ENCODE data around the gene CAV1. TPM values are rescaled to one million over a fixed set of nuclear protein-coding genes. Genes with fewer than 3 reads are reported as not detected.

Gene CAV1
- total RNA-seq, 1 experiment from 2014 or later, result 20.2 TPM

DNA sequence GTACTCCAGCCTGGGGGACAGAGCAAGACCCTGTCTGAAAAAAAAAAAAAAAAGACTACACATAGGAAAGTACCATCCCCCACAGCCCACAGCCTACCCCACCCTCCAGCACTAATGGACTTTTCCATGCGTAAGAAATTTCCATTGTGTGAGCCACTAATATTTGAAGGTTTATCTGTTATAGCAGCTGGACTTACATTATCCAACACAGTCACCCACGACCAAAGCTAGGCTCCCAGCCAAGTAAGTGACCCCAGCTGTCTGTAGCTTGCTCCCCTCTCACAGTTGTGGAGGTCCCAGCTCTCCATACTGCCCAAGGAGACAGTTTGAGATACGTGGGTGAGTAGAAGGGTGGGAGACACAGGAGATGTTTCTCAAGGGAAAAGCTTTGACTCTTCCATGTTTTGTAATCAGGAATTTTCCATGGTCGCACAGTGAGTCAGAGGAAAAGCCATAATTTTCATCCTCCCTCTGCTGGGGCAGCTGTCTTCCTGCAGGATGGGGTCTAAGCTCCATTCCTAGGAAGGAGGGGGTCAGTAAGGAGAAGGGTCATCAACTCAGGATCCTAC, 57.4 kb downstream of the CAV1 start:
- Histone ChIP-seq H3K4me1 (ENCODE audit: insufficient read depth, low read length) (no peaks in the 10 kb centered on the region), H3K18ac (ENCODE audit: insufficient read length, low read depth, low read length) (no peak overlapping the region), H2BK5ac (ENCODE audit: insufficient read length, low read length) (no peak overlapping the region), H3K14ac (ENCODE audit: insufficient read depth, low read length) (no peak overlapping the region), H3K56ac (ENCODE audit: insufficient read length, low read depth, low read length) (no peak overlapping the region), H4K8ac (replicated peaks; ENCODE audit: insufficient read length, low read depth, low read length) (no peak overlapping the region), H2BK12ac (ENCODE audit: insufficient read length, low read depth, low read length) (no peak overlapping the region), H3K27ac (ENCODE audit: insufficient read length, low read depth, low read length) (no peak overlapping the region), H2BK20ac (ENCODE audit: low read depth, low read length, poor library complexity, severe bottlenecking) (no peak overlapping the region), H3K79me1 (ENCODE audit: insufficient read depth, low read depth, low read length, poor library complexity, severe bottlenecking) (no peaks in the 10 kb centered on the region), H3K23ac (ENCODE audit: insufficient read length, low read depth, low read length) (no peak overlapping the region), H3K4me2 (ENCODE audit: insufficient read depth, insufficient read length, low read length) (no peak overlapping the region), H3K79me2 (ENCODE audit: insufficient read depth, low read length) (no peaks in the 10 kb centered on the region), H3K9ac (ENCODE audit: extremely low read depth, insufficient read length, low read length) (no peak overlapping the region), H4K91ac (ENCODE audit: insufficient read length, low read depth, low read length) (no peak overlapping the region), H2BK15ac (ENCODE audit: low read depth, low read length) (no peak overlapping the region), H3K4ac (ENCODE audit: low read depth, low read length) (no peak overlapping the region), H2BK120ac (ENCODE audit: low read depth, low read length, poor library complexity, severe bottlenecking) (no peak overlapping the region), H2AFZ (ENCODE audit: low read length) (no peak overlapping the region), H4K5ac (ENCODE audit: insufficient read length, low read depth, low read length) (no peak overlapping the region), H4K20me1 (ENCODE audit: control insufficient read depth, insufficient read depth, insufficient read length) (no peaks in the 10 kb centered on the region), H3T11ph (ENCODE audit: low read length) (no peak overlapping the region), H3K27me3 (ENCODE audit: insufficient read depth, low read length) (no peaks in the 10 kb centered on the region), H2AK5ac (ENCODE audit: insufficient read length, low read length) (no peak overlapping the region), H3K9me3 (ENCODE audit: control insufficient read depth, low read depth, low read length) (no peaks in the 10 kb centered on the region), H3K23me2 (ENCODE audit: insufficient read length, low read depth, low read length, poor library complexity, severe bottlenecking) (no peaks in the 10 kb centered on the region)
- no CpG with 5 or more reads among the region's 4 CpGs for WGBS (ENCODE audit: extremely low coverage, insufficient read length, low lambda C conversion rate)
- Mint-ChIP-seq H3K9me3 (peaks cover 0 to 3% of the 10 kb centered on the region in 2 experiments; a peak in 2 of 5 replicates), H3K27ac (no peak overlapping the region), H3K27me3 (ENCODE audit: low read depth) (no peaks in the 10 kb centered on the region), H3K36me3 (ENCODE audit: insufficient read depth in 1 of 3, low read depth in 3 of 3) (no peaks in the 10 kb centered on the region), H3K4me3 (no peak overlapping the region), H3K4me1 (0 out of 4 replicates have a peak, but pooled peaks cover 0 to 2% of the 10 kb centered on the region in 2 experiments)
- DNase-seq, result no peak
- TF ChIP-seq, protein P1, sequence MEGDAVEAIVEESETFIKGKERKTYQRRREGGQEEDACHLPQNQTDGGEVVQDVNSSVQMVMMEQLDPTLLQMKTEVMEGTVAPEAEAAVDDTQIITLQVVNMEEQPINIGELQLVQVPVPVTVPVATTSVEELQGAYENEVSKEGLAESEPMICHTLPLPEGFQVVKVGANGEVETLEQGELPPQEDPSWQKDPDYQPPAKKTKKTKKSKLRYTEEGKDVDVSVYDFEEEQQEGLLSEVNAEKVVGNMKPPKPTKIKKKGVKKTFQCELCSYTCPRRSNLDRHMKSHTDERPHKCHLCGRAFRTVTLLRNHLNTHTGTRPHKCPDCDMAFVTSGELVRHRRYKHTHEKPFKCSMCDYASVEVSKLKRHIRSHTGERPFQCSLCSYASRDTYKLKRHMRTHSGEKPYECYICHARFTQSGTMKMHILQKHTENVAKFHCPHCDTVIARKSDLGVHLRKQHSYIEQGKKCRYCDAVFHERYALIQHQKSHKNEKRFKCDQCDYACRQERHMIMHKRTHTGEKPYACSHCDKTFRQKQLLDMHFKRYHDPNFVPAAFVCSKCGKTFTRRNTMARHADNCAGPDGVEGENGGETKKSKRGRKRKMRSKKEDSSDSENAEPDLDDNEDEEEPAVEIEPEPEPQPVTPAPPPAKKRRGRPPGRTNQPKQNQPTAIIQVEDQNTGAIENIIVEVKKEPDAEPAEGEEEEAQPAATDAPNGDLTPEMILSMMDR (conservative IDR thresholded peaks at IDR 0.05), result no peak

All from H9 (cell line).